SJCRH30 (cell line): ENCODE measurements around the gene TNFRSF19. TPM values are rescaled to one million over a fixed set of nuclear protein-coding genes. Genes with fewer than 3 reads are reported as not detected.
"Not testable (repeated sequence)": the region's sequence is repeated elsewhere in the genome, so short reads cannot be mapped to it uniquely, and the experiment has no call there.

ENCODE experiments used
- DNase-seq, 2 experiments: peaks; one replicate each; pipeline ENCODE4 v3.0.0-alpha.2; 2015 to 2020
- H3K27ac ChIP-seq: fragments of 250-450 bp; sonication (Bioruptor Pico); 2 replicates; pipeline ENCODE4 v1.5.1; 2020; ENCODE audit warnings: mild to moderate bottlenecking, moderate library complexity
- H3K27me3 ChIP-seq: fragments of 250-450 bp; sonication (Bioruptor Pico); 2 replicates; pipeline ENCODE4 v1.5.1; 2020; ENCODE audit warnings: mild to moderate bottlenecking, moderate library complexity
- H3K36me3 ChIP-seq: fragments of 250-450 bp; sonication (Bioruptor Pico); 2 replicates; pipeline ENCODE4 v1.5.1; 2020; ENCODE audit warnings: mild to moderate bottlenecking, moderate library complexity
- H3K4me1 ChIP-seq: fragments of 250-450 bp; sonication (Bioruptor Pico); 2 replicates; pipeline ENCODE4 v1.5.1; 2020; ENCODE audit warnings: mild to moderate bottlenecking, moderate library complexity
- H3K4me3 ChIP-seq: fragments of 250-450 bp; sonication (Bioruptor Pico); 2 replicates; pipeline ENCODE4 v1.5.1; 2020; ENCODE audit warnings: mild to moderate bottlenecking, moderate library complexity
- H3K9me3 ChIP-seq: fragments of 250-450 bp; sonication (Bioruptor Pico); replicated peaks from 2 replicates; pipeline ENCODE4 v1.5.1; 2020; ENCODE audit warnings: mild to moderate bottlenecking, moderate library complexity
- total RNA-seq: library from RNA; depleted of rRNA; stranded (reverse); fragments of >200 nt; shearing (Covaris generic); gene quantifications from 2 replicates; pipeline ENCODE4 v1.2.3, GENCODE V29; 2014; rRNA removed

Gene TNFRSF19
- 3.8 and 4.1 TPM in 2 replicates for total RNA-seq

DNA sequence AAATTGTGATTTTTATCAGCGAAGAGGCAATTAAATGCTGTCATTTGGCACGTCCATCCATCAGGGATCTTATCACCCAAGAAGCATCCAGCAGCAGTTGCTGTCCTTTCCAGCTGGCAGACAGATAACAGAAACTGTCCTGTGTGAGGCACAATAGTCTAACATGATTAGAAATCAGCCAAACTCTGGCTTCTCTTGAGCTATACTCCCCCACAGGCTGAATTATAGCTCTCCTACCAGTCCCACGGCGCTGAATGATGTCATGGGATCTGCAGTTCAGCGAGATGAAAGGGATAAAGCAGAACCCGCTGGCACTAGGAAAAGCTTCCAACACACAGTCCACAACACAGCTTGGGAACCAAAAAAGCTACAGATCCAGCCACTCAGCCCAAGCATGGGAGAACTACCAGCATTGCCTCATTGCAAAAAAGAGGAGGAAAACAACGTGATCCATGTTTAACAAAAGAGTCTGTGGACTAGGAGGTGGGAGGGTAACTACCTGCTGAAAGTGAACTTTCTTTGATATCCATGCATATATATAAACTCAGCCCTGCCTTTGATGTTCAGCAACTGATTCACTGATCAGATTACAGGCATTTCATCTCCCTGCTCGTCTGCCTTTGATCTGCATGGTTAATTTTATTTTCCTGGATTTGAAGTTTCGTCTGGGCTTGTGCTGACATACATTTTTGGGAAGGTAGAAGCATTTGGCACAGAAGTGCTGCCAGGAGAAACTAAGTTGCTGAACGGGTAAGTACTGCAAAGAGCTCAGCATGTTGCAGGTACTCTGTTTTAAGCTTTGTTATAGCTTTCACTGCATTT lies at the start of gene TNFRSF19:
Gene TNFRSF19, plus strand, starts transcription at position 314 of the 822 bp plus-strand sequence. CDS start 19,772 bp downstream, outside the sequence.
- Histone ChIP-seq H3K4me1 (peaks cover 9% of the 10 kb centered on the region; the same call in 1 of the 2 replicates), H3K27ac (no peak within 1 kb of the TSS), H3K4me3 (peak within 1 kb of the TSS; percentile 27), H3K36me3 (no peaks in the 10 kb centered on the region), H3K27me3 (no peaks in the 10 kb centered on the region), H3K9me3 (no peaks in the 10 kb centered on the region)
- peak; percentile 70 to 84 for DNase-seq

DNA sequence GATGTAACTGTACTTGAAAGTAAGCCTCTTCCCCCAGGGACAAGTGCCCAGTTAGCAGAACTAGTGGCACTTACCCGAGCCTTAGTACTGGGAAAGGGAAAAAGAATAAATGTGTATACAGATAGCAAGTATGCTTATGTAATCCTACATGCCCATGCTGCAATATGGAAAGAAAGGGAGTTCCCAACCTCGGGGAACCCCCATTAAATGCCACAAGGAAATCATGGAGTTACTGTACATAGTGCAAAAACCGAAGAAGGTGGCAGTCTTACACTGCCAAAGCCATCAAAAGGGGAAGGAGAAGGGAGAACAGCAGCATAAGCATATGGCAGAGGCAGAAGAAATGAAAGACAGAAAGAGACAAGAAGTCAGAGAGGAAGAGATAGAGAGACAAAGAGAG lies 40.3 kb upstream of the TNFRSF19 start:
- H3K27ac ChIP-seq, H3K27me3 ChIP-seq, DNase-seq, H3K36me3 ChIP-seq, H3K4me3 ChIP-seq, H3K4me1 ChIP-seq, H3K9me3 ChIP-seq: not testable (repeated sequence)

GRCh38 chr13:23531446-23531845 lies 38.8 kb upstream of the TNFRSF19 start:
- Histone ChIP-seq H3K36me3 (no peaks in the 10 kb centered on the region), H3K9me3 (no peaks in the 10 kb centered on the region), H3K27ac (no peak overlapping the region), H3K4me3 (no peak overlapping the region), H3K27me3 (no peaks in the 10 kb centered on the region), H3K4me1 (no peaks in the 10 kb centered on the region)
- no peak for DNase-seq

DNA sequence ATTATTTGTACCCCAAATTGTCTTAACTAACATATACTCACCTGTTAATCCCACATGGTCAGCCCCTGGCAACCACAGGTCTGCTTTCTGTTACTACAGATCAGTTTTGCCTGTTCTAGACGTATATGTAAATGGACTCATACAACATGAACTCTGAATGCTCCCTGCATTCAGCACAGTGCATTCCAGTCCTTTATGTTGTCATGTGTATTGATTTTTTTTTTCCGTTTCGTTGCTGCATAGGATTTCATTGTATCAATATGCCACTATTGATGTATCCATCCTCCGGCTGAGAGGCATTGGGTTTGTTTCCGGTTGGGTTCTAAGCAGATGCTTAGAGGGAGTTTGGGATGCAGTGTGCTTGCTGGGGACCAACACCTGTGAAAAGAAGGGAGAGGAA lies 36.1 kb upstream of the TNFRSF19 start:
- no peaks in the 10 kb centered on the region for H3K27me3 ChIP-seq
- H3K27ac ChIP-seq: no peak overlapping the region
- H3K4me3 ChIP-seq: no peak overlapping the region
- no peaks in the 10 kb centered on the region for H3K4me1 ChIP-seq
- no peak for DNase-seq
- no peaks in the 10 kb centered on the region for H3K36me3 ChIP-seq
- no peaks in the 10 kb centered on the region; the same call in 1 of the 2 replicates for H3K9me3 ChIP-seq

DNA sequence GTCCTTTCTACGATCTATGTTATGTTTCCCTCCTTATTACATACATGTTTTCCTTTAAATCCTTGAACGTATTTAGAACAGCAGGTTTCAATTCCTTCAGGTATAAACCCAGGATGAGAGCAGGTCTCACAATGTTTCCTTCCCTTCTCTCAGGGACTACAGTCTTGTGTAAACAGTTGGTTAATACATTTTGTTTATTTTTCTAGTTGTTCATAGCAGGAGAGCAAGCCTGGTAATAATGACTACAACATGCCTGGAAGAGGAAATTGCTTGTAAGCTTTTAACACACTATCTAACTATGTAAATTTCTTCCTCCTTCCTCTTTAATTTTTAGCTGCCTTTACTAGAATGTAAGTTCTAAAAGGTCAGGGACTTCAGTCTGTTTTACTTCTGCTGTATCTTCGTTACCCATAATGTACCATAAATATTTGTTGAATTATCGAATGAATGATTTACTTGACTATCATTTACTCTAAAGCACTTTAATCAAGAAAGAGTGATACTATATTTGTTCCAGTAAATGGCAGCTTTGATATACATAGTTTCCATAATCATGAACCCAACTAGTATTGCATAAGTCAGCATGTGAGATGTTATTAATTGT lies 28.9 kb upstream of the TNFRSF19 start:
- Histone ChIP-seq H3K4me3 (no peak overlapping the region), H3K27me3 (no peaks in the 10 kb centered on the region), H3K4me1 (no peaks in the 10 kb centered on the region), H3K27ac (no peak overlapping the region), H3K9me3 (no peaks in the 10 kb centered on the region; the same call in 1 of the 2 replicates), H3K36me3 (no peaks in the 10 kb centered on the region)
- DNase-seq: no peak

DNA sequence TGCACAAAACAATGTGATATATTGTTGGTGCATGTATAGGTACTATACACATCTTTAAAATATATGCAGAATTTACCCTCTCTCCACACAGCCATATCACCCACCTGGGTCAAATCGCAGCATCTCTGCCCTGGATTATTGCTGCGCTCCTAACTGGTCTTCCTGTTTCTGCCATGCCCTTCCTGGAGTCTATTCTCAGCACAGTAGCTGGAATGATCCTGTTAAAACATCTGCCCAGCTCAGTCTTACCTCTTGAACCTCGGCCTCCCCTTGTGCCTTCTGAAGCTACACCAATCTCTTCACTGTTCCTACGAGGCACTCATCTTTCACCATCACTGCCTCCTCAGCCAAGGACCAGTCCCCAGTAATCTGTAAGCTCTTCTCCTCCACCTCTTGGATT lies 25.5 kb upstream of the TNFRSF19 start:
- Histone ChIP-seq H3K36me3 (no peaks in the 10 kb centered on the region), H3K27me3 (no peaks in the 10 kb centered on the region), H3K4me3 (no peak overlapping the region), H3K27ac (no peak overlapping the region), H3K4me1 (no peaks in the 10 kb centered on the region), H3K9me3 (no peaks in the 10 kb centered on the region)
- DNase-seq: no peak

DNA sequence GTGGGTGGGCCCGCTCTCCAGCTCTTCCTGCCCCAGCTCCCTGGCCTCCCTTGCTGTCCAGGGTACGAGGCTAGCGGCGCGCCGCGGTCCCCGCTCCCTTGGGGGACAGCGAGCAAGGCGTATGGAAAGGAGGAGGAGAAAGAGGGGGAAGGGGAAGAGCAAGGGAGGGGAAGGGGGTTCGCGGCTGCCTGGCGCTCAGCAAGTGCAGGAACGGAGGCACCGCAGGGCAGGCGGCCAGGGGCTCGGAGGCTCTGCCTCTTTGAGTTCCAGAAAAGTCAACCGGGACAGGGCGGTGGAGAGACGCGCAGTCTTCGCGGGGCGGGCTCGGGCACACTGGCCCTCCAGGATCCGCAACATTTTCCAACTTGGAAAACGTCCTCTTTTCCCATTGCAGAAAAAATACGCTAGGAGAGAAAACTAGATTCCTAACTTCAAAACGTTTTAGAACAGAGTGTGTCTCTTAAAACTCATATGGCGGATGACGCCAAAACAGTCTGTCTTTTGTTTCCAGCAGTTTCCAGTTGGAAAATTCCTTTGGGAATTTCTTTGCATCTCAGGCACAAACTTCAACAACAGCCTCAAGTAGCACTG lies 23.1 kb upstream of the TNFRSF19 start:
- no peaks in the 10 kb centered on the region for H3K27me3 ChIP-seq
- no peaks in the 10 kb centered on the region for H3K9me3 ChIP-seq
- no peak for DNase-seq
- no peak overlapping the region for H3K27ac ChIP-seq
- no peak overlapping the region for H3K4me3 ChIP-seq
- H3K4me1 ChIP-seq: no peaks in the 10 kb centered on the region
- H3K36me3 ChIP-seq: no peaks in the 10 kb centered on the region

DNA sequence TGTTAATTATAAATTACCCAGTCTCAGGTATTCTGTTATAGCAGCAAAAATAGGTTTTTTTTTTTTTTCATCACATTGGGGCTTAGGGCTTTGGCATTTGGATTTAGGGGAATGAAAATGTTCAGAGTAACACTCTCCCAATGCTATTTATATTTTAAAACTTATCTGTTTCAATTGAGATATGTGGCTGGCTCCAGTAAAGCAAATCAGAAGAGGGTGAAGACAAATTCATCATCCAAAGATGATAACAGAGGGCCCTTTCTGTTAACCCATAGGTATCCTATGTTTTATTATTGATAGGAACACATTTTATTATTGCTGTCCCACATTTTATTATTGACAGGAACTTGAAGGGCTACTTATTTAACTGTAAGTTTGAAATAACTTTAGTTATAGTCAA lies 20.5 kb upstream of the TNFRSF19 start:
- Histone ChIP-seq H3K27me3 (no peaks in the 10 kb centered on the region), H3K4me3 (no peak overlapping the region)
- no peak for DNase-seq

GRCh38 chr13:23550163-23550562 lies 20.0 kb upstream of the TNFRSF19 start:
- Histone ChIP-seq H3K36me3 (no peaks in the 10 kb centered on the region), H3K4me3 (no peak overlapping the region), H3K4me1 (no peaks in the 10 kb centered on the region), H3K9me3 (no peaks in the 10 kb centered on the region), H3K27ac (no peak overlapping the region), H3K27me3 (no peaks in the 10 kb centered on the region)
- no peak for DNase-seq

More for the DNA sequence above, 20.5 kb upstream of the TNFRSF19 start:
- Histone ChIP-seq H3K27ac (no peak overlapping the region), H3K4me1 (no peaks in the 10 kb centered on the region), H3K9me3 (no peaks in the 10 kb centered on the region), H3K36me3 (no peaks in the 10 kb centered on the region)

GRCh38 chr13:23551213-23552008 lies 18.8 kb upstream of the TNFRSF19 start:
- H3K27ac ChIP-seq: no peak overlapping the region
- no peaks in the 10 kb centered on the region for H3K36me3 ChIP-seq
- H3K4me1 ChIP-seq: no peaks in the 10 kb centered on the region
- no peaks in the 10 kb centered on the region for H3K27me3 ChIP-seq
- no peak for DNase-seq
- no peak overlapping the region for H3K4me3 ChIP-seq
- no peaks in the 10 kb centered on the region for H3K9me3 ChIP-seq

- H3K4me1 ChIP-seq: no peaks in the 10 kb centered on the region
- no peak overlapping the region for H3K4me3 ChIP-seq
- no peaks in the 10 kb centered on the region for H3K9me3 ChIP-seq
- H3K36me3 ChIP-seq: no peaks in the 10 kb centered on the region
- no peak for DNase-seq
- no peak overlapping the region for H3K27ac ChIP-seq
- no peaks in the 10 kb centered on the region for H3K27me3 ChIP-seq
These were observed 18.0 kb upstream of the TNFRSF19 start for GRCh38 chr13:23552171-23552570.

GRCh38 chr13:23552661-23553060 lies 17.6 kb upstream of the TNFRSF19 start:
- Histone ChIP-seq H3K9me3 (no peaks in the 10 kb centered on the region), H3K4me3 (no peak overlapping the region), H3K27ac (no peak overlapping the region), H3K4me1 (no peaks in the 10 kb centered on the region), H3K27me3 (no peaks in the 10 kb centered on the region), H3K36me3 (no peaks in the 10 kb centered on the region)
- no peak for DNase-seq

DNA sequence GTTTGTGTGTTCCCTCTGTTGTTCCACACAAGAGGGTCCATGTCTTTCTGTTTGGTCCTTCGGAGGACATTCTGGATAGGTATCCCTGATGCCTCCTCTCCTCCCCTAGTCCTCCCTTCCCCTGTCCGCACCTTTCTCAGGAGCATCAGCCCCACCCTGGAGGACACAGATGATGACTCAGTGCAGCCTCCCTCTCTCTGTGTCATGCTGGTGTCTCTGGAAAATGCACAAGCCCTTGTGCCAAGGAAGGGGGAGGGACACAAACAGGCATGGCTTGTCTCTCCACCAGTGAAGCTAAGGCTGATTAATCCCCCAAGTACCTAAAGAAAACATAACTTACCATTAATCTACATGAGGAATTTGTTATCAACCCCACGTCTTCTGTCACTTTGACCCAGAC lies 16.2 kb upstream of the TNFRSF19 start:
- DNase-seq: no peak
- H3K4me1 ChIP-seq: no peaks in the 10 kb centered on the region; the same call in 1 of the 2 replicates
- no peaks in the 10 kb centered on the region for H3K9me3 ChIP-seq

GRCh38 chr13:23557043-23557442 lies 13.2 kb upstream of the TNFRSF19 start:
- Histone ChIP-seq H3K4me1 (no peaks in the 10 kb centered on the region; the same call in 1 of the 2 replicates), H3K9me3 (no peaks in the 10 kb centered on the region), H3K27ac (no peak overlapping the region), H3K4me3 (no peak overlapping the region), H3K36me3 (no peaks in the 10 kb centered on the region), H3K27me3 (no peaks in the 10 kb centered on the region)
- DNase-seq: no peak

More for the DNA sequence above, 16.2 kb upstream of the TNFRSF19 start:
- Histone ChIP-seq H3K27me3 (no peaks in the 10 kb centered on the region), H3K27ac (no peak overlapping the region), H3K36me3 (no peaks in the 10 kb centered on the region), H3K4me3 (no peak overlapping the region)
